ENCODE results near the gene OSBPL6.

GRCh38 chr2:178195390-178196166 lies 1.3 kb downstream of the OSBPL6 start:
- TF ChIP-seq, protein P1, sequence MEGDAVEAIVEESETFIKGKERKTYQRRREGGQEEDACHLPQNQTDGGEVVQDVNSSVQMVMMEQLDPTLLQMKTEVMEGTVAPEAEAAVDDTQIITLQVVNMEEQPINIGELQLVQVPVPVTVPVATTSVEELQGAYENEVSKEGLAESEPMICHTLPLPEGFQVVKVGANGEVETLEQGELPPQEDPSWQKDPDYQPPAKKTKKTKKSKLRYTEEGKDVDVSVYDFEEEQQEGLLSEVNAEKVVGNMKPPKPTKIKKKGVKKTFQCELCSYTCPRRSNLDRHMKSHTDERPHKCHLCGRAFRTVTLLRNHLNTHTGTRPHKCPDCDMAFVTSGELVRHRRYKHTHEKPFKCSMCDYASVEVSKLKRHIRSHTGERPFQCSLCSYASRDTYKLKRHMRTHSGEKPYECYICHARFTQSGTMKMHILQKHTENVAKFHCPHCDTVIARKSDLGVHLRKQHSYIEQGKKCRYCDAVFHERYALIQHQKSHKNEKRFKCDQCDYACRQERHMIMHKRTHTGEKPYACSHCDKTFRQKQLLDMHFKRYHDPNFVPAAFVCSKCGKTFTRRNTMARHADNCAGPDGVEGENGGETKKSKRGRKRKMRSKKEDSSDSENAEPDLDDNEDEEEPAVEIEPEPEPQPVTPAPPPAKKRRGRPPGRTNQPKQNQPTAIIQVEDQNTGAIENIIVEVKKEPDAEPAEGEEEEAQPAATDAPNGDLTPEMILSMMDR (IDR thresholded peaks at IDR 0.05; ENCODE audit: low read depth, low read length, missing input control): no peak
- TF ChIP-seq GABPA (IDR thresholded peaks at IDR 0.05 in 1 of 2, conservative IDR thresholded peaks at IDR 0.05 in 1 of 2) (no peak), SP1 (IDR thresholded peaks at IDR 0.05) (no peak), NR2F2 (IDR thresholded peaks at IDR 0.05) (no peak), TAF1 (conservative IDR thresholded peaks at IDR 0.05) (no peak), RAD21 (IDR thresholded peaks at IDR 0.05) (no peak), ZBTB33 (IDR thresholded peaks at IDR 0.05) (no peak), EGR1 (IDR thresholded peaks at IDR 0.05; ENCODE audit: low read depth in 2 of 2) (no peak)
- TF ChIP-seq, protein P2, sequence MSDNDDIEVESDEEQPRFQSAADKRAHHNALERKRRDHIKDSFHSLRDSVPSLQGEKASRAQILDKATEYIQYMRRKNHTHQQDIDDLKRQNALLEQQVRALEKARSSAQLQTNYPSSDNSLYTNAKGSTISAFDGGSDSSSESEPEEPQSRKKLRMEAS (IDR thresholded peaks at IDR 0.05): no peak

Measured in liver (tissue), 3 donors.